CD4-positive, alpha-beta T cell treated with Interleukin-15 for 4 hours (primary cell): ENCODE measurements around the gene LONP1.

Experiments
- DNase-seq: peaks from one replicate; pipeline ENCODE4 v3.0.0-alpha.2; 2020; ENCODE audit warnings: low spot score

The LONP1 gene

GRCh38 chr19:5679289-5680083, 40.5 kb downstream of the LONP1 start:
- no peak for DNase-seq

- no peak for DNase-seq
Observed at GRCh38 chr19:5678071-5678718, 41.8 kb downstream of the LONP1 start.

- DNase-seq: no peak
Observed at GRCh38 chr19:5677580-5677979, 42.4 kb downstream of the LONP1 start.

- DNase-seq: no peak
Observed at GRCh38 chr19:5677136-5677535, 42.8 kb downstream of the LONP1 start.

GRCh38 chr19:5676772-5677105, 43.2 kb downstream of the LONP1 start:
- DNase-seq: no peak

GRCh38 chr19:5676105-5676771, 43.7 kb downstream of the LONP1 start:
- no peak for DNase-seq

GRCh38 chr19:5674714-5675113, 45.2 kb downstream of the LONP1 start:
- no peak for DNase-seq

GRCh38 chr19:5673752-5674151, 46.2 kb downstream of the LONP1 start:
- DNase-seq: no peak

- no peak for DNase-seq
Observed at GRCh38 chr19:5672708-5673459, 47.1 kb downstream of the LONP1 start.

GRCh38 chr19:5671600-5671999, 48.3 kb downstream of the LONP1 start:
- DNase-seq: no peak

- DNase-seq: no peak
Observed at GRCh38 chr19:5669212-5669611, 50.7 kb downstream of the LONP1 start.

GRCh38 chr19:5667751-5668271, 52.1 kb downstream of the LONP1 start:
- DNase-seq: no peak

- DNase-seq: no peak
Observed at GRCh38 chr19:5666921-5667610, 52.9 kb downstream of the LONP1 start.

- DNase-seq: no peak
Observed at GRCh38 chr19:5665781-5666513, 54.0 kb downstream of the LONP1 start.

- no peak for DNase-seq
Observed at GRCh38 chr19:5664515-5664914, 55.4 kb downstream of the LONP1 start.

- no peak for DNase-seq
Observed at GRCh38 chr19:5663904-5664303, 56.0 kb downstream of the LONP1 start.

- DNase-seq: no peak
Observed at GRCh38 chr19:5661483-5661882, 58.5 kb downstream of the LONP1 start.

GRCh38 chr19:5655412-5655811, 64.5 kb downstream of the LONP1 start:
- no peak for DNase-seq

GRCh38 chr19:5654931-5655330, 65.0 kb downstream of the LONP1 start:
- DNase-seq: no peak

GRCh38 chr19:5652261-5652660, 67.7 kb downstream of the LONP1 start:
- no peak for DNase-seq

- DNase-seq: no peak
Observed at GRCh38 chr19:5651361-5651760, 68.6 kb downstream of the LONP1 start.
